ENCODE results near the gene MUSK.

DNA sequence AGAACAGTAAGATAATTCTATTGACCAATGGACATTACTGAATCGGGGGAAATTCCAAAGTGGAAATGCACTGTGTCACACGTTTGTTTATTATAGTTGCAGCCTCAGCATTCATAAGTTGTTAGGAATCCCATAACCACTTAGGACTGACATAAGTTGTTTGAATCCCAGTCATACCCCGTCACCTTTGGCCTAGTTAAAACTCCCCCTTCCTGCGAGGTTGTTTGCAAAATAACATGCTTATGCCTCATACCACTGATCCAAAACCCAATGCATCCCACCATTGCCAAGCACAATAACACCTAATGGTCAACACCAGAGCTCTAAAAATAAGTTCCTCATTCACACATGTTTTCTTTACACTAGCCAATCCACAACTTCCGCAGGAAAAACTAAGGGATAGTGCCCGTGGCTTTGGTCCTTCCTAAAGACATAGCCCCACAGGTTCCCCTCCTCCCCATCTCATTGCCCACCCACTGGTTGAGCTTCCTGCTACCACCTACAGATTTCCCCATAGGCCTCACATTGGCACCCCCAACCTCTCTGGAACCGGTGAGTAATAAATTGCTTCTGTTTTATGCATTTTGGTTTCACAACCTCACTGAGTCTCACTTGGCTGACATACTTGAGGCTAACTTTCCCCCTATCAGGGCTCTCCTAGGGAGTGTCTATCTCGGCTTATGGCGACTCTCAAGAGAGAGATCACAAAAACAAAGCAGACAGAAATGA lies 42.3 kb upstream of the MUSK start:
- TF ChIP-seq, protein P1, sequence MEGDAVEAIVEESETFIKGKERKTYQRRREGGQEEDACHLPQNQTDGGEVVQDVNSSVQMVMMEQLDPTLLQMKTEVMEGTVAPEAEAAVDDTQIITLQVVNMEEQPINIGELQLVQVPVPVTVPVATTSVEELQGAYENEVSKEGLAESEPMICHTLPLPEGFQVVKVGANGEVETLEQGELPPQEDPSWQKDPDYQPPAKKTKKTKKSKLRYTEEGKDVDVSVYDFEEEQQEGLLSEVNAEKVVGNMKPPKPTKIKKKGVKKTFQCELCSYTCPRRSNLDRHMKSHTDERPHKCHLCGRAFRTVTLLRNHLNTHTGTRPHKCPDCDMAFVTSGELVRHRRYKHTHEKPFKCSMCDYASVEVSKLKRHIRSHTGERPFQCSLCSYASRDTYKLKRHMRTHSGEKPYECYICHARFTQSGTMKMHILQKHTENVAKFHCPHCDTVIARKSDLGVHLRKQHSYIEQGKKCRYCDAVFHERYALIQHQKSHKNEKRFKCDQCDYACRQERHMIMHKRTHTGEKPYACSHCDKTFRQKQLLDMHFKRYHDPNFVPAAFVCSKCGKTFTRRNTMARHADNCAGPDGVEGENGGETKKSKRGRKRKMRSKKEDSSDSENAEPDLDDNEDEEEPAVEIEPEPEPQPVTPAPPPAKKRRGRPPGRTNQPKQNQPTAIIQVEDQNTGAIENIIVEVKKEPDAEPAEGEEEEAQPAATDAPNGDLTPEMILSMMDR (IDR thresholded peaks at IDR 0.05; ENCODE audit: borderline replicate concordance, extremely low read depth, low read length, poor library complexity, severe bottlenecking), result no peak
- no peak for TF ChIP-seq EZH2 (IDR thresholded peaks at IDR 0.05; ENCODE audit: borderline replicate concordance, low read depth, low read length, severe bottlenecking)
